Fibroblast of lung (primary cell): ENCODE measurements around the gene AQR. TPM values are rescaled to one million over a fixed set of nuclear protein-coding genes. Genes with fewer than 3 reads are reported as not detected.

Source experiments
- DNase-seq, 2 donors: peaks; one replicate each; pipeline versions ENCODE4 v3.0.0 to v3.0.0-alpha.2; 2010; ENCODE audit warnings: low read depth in 2 of 2
- H2AFZ ChIP-seq: 2 replicates; pipeline ENCODE4 v1.5.1; 2012; ENCODE audit warnings: low read length, control low read depth, inconsistent platforms
- H3K27ac ChIP-seq: 2 replicates; pipeline ENCODE4 v1.5.1; 2011; ENCODE audit warnings: low read length, control low read depth; ENCODE audit not compliant: insufficient read depth
- H3K27me3 ChIP-seq: 2 replicates; pipeline ENCODE4 v1.5.1; 2011; ENCODE audit warnings: mild to moderate bottlenecking, low read length; ENCODE audit not compliant: control insufficient read depth, insufficient read depth
- H3K36me3 ChIP-seq: 2 replicates; pipeline ENCODE4 v1.5.1; 2011; ENCODE audit warnings: low read length; ENCODE audit not compliant: control insufficient read depth, insufficient read depth
- H3K4me1 ChIP-seq: 2 replicates; pipeline ENCODE4 v1.5.1; 2011; ENCODE audit warnings: low read length; ENCODE audit not compliant: control insufficient read depth, insufficient read depth; ENCODE audit errors: extremely low read depth
- H3K4me2 ChIP-seq: 2 replicates; pipeline ENCODE4 v1.5.1; 2011; ENCODE audit warnings: low read length, control low read depth; ENCODE audit not compliant: insufficient read depth; ENCODE audit errors: extremely low read depth
- H3K4me3 ChIP-seq, 4 experiments: fragments of 200-600 bp in 1 of 4; sonication (generic) in 1 of 4; replicated peaks in 1 of 4; 2 replicates each; pipeline ENCODE4 v1.5.1; 2011 to 2016; ENCODE audit warnings: low read length in 4 of 4, low read depth in 3 of 4, mild to moderate bottlenecking in 3 of 4, control low read depth in 2 of 4, inconsistent platforms in 1 of 4, mixed read lengths in 1 of 4; ENCODE audit not compliant: insufficient read depth in 1 of 4; ENCODE audit errors: control extremely low read depth in 1 of 4
- H3K79me2 ChIP-seq: 2 replicates; pipeline ENCODE4 v1.5.1; 2012; ENCODE audit warnings: mild to moderate bottlenecking, low read length, inconsistent platforms; ENCODE audit not compliant: control insufficient read depth, insufficient read depth
- H3K9ac ChIP-seq: 2 replicates; pipeline ENCODE4 v1.5.1; 2011; ENCODE audit warnings: mild to moderate bottlenecking, low read length, control low read depth; ENCODE audit not compliant: insufficient read depth
- H3K9me3 ChIP-seq: 2 replicates; pipeline ENCODE4 v1.5.1; 2012; ENCODE audit warnings: low read depth, low read length; ENCODE audit not compliant: control insufficient read depth, insufficient read depth
- H4K20me1 ChIP-seq: 2 replicates; pipeline ENCODE4 v1.5.1; 2011; ENCODE audit warnings: low read length; ENCODE audit not compliant: control insufficient read depth, insufficient read depth; ENCODE audit errors: extremely low read depth
- EZH2 ChIP-seq: IDR thresholded peaks from 2 replicates; pipeline ENCODE4 v1.5.1; 2012; ENCODE audit warnings: low read length, control low read depth, mild to moderate bottlenecking; ENCODE audit errors: missing control alignments
- polyA plus RNA-seq, 2 donors: library from polyadenylated mRNA; depleted of rRNA in 1 of 2; stranded (reverse) in 1 of 2; unstranded in 1 of 2; fragments of >200 nt; gene quantifications; 2 replicates each; pipeline ENCODE4 v1.2.1, GENCODE V29; 2011 to 2012; ENCODE audit warnings: missing spikeins in 1 of 2
- total RNA-seq: library from RNA; depleted of rRNA; stranded (reverse); fragments of >200 nt; gene quantifications from 2 replicates; pipeline ENCODE4 v1.2.1, GENCODE V29; 2014
- TF ChIP-seq, protein P1 (sequence below), 2 donors: IDR thresholded peaks in 1 of 2; conservative IDR thresholded peaks in 1 of 2; 1 replicate in 1 of 2; 2 replicates in 1 of 2; pipeline ENCODE4 v1.5.1; 2011 to 2012; ENCODE audit warnings: low read length in 2 of 2, control low read depth in 1 of 2, inconsistent platforms in 1 of 2, low read depth in 1 of 2, mild to moderate bottlenecking in 1 of 2

The AQR gene
- total and polyA plus RNA-seq, 2 donors (not counting 1 experiment from before 2014, with no cell fraction given): 19.7 to 33.0 TPM

DNA sequence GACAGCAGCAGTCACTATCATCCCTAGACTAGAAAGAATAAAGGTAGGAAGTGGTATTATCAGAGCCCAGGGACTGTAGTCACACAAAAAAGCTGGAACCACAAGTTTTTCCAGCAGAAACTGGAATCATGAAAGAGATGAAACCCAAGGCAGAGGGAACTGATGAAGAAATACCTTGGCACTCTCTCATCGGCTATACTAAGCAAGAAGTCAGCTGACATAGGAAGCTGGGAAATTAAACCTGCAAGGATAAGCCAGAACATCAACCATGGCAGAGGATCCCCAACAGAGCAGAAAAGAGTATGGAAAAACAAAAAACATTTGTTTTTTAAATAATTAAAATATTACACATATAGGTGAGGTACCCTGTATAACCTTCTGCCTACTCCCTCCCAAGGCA is 86.5 kb downstream of the AQR start:
- DNase-seq: peak in 1 of 2 donors; percentile 18
- H3K27me3 ChIP-seq: no peaks in the 10 kb centered on the region
- H3K9me3 ChIP-seq: no peaks in the 10 kb centered on the region
- H2AFZ ChIP-seq: no peak overlapping the region
- no peak overlapping the region for H3K27ac ChIP-seq
- no peak overlapping the region for H3K4me3 ChIP-seq
- H4K20me1 ChIP-seq: no peaks in the 10 kb centered on the region
- H3K79me2 ChIP-seq: no peaks in the 10 kb centered on the region
- H3K9ac ChIP-seq: no peak overlapping the region
- no peaks in the 10 kb centered on the region for H3K4me1 ChIP-seq
- H3K36me3 ChIP-seq: no peaks in the 10 kb centered on the region
- no peak overlapping the region for H3K4me2 ChIP-seq
- TF ChIP-seq, protein P1, sequence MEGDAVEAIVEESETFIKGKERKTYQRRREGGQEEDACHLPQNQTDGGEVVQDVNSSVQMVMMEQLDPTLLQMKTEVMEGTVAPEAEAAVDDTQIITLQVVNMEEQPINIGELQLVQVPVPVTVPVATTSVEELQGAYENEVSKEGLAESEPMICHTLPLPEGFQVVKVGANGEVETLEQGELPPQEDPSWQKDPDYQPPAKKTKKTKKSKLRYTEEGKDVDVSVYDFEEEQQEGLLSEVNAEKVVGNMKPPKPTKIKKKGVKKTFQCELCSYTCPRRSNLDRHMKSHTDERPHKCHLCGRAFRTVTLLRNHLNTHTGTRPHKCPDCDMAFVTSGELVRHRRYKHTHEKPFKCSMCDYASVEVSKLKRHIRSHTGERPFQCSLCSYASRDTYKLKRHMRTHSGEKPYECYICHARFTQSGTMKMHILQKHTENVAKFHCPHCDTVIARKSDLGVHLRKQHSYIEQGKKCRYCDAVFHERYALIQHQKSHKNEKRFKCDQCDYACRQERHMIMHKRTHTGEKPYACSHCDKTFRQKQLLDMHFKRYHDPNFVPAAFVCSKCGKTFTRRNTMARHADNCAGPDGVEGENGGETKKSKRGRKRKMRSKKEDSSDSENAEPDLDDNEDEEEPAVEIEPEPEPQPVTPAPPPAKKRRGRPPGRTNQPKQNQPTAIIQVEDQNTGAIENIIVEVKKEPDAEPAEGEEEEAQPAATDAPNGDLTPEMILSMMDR (conservative IDR thresholded peaks at IDR 0.05 in 1 of 2, IDR thresholded peaks at IDR 0.05 in 1 of 2; ENCODE audit: low read depth in 1 of 2, low read length in 2 of 2): no peak
- no peak for TF ChIP-seq EZH2

DNA sequence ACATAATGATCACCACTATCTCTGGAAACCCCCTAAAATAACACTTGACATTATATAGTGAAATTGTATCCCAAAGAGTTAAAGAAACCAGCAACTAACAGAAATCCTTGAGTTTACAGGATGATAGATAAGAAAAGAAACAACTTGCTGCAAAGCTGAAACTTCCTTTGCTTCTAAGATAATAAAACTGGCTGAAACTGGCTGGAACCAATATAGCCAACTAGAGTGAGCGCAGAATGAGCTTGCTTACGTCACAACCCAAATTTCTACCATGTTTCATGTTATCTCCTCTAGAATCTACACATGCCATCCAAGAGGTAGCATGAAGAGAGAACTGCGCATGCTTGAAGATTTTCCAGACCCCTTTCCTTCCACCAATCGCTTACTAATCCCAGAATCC is 90.4 kb downstream of the AQR start:
- Histone ChIP-seq H3K9ac (no peak overlapping the region), H3K4me2 (no peak overlapping the region), H3K4me3 (no peak overlapping the region), H3K9me3 (no peaks in the 10 kb centered on the region), H3K4me1 (no peaks in the 10 kb centered on the region), H3K27ac (no peak overlapping the region), H3K27me3 (no peaks in the 10 kb centered on the region), H3K36me3 (peaks cover 5% of the 10 kb centered on the region), H3K79me2 (no peaks in the 10 kb centered on the region), H4K20me1 (no peaks in the 10 kb centered on the region), H2AFZ (no peak overlapping the region)
- TF ChIP-seq EZH2: no peak
- TF ChIP-seq, protein P1 (conservative IDR thresholded peaks at IDR 0.05 in 1 of 2, IDR thresholded peaks at IDR 0.05 in 1 of 2; ENCODE audit: low read depth in 1 of 2, low read length in 2 of 2): no peak
- no peak for DNase-seq

DNA sequence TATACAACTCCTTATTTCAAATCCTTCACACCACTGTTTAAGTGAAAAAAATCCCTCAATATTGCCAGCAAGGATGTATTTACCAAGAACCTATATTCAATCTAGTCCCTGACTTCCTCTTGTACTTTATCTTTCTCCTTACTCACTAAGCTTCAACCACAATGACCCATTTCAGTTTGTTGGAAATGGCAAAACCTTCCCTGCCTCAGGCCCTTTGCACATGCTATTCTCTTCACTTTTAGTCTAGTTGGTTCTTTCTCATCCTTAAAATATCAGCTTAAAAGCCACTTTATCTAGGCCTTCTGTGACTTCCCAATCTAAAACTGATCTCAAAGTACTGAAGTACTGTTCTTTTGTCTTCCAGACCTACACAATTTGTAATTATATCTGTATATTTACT is 92.9 kb downstream of the AQR start:
- no peak overlapping the region for H3K4me3 ChIP-seq
- H3K36me3 ChIP-seq: peaks cover 5% of the 10 kb centered on the region
- no peak overlapping the region for H2AFZ ChIP-seq
- no peaks in the 10 kb centered on the region for H3K27me3 ChIP-seq
- H3K79me2 ChIP-seq: no peaks in the 10 kb centered on the region
- H3K4me1 ChIP-seq: no peaks in the 10 kb centered on the region
- no peak for TF ChIP-seq EZH2
- TF ChIP-seq, protein P1 (conservative IDR thresholded peaks at IDR 0.05 in 1 of 2, IDR thresholded peaks at IDR 0.05 in 1 of 2; ENCODE audit: low read depth in 1 of 2, low read length in 2 of 2): no peak
- no peak overlapping the region for H3K27ac ChIP-seq
- H3K9me3 ChIP-seq: no peaks in the 10 kb centered on the region
- DNase-seq: no peak
- no peak overlapping the region for H3K9ac ChIP-seq
- H3K4me2 ChIP-seq: no peak overlapping the region
- H4K20me1 ChIP-seq: no peaks in the 10 kb centered on the region
